ENCODE measurements around the gene TM4SF18. TPM values are rescaled to one million over a fixed set of nuclear protein-coding genes. Genes with fewer than 3 reads are reported as not detected.

The TM4SF18 gene
- total RNA-seq, 1 experiment from 2014 or later = not detected

- intact Hi-C loops (cut with micrococcal nuclease; ENCODE audit: unreplicated experiment) = no loop called here
- Histone ChIP-seq H3K4me2 (no peak overlapping the region), H3K9me3 (ENCODE audit: insufficient read depth, low read depth) (peaks cover 24% of the 10 kb centered on the region; the same call in 1 of the 2 replicates), H3K79me2 (ENCODE audit: low read depth) (no peaks in the 10 kb centered on the region), H4K20me1 (ENCODE audit: insufficient read depth) (no peaks in the 10 kb centered on the region), H3K9me2 (ENCODE audit: insufficient read depth) (no peaks in the 10 kb centered on the region), H3F3A (ENCODE audit: insufficient read depth, low read depth) (peaks cover 18% of the 10 kb centered on the region), H3K4me1 (replicated peaks; ENCODE audit: insufficient read depth) (peaks cover 28% of the 10 kb centered on the region), H3K27me3 (ENCODE audit: insufficient read depth, low read depth) (no peaks in the 10 kb centered on the region), H2AFZ (no peak overlapping the region), H3K36me3 (ENCODE audit: low read depth) (no peaks in the 10 kb centered on the region), H3K4me3 (no peak overlapping the region), H3K27ac (no peak overlapping the region)
- ChIA-PET POLR2A (ENCODE audit: unreplicated experiment) (no interaction called here), CTCF (interaction anchor here (0.5 kb wide), 1 partner anchor 351 kb away, joined by 10 read pairs; no protein-coding TSS in a partner anchor)
- BruUV-seq (replicated peaks) = no TSS peak
- DNase-seq = no peak
- TF ChIP-seq, protein P1, sequence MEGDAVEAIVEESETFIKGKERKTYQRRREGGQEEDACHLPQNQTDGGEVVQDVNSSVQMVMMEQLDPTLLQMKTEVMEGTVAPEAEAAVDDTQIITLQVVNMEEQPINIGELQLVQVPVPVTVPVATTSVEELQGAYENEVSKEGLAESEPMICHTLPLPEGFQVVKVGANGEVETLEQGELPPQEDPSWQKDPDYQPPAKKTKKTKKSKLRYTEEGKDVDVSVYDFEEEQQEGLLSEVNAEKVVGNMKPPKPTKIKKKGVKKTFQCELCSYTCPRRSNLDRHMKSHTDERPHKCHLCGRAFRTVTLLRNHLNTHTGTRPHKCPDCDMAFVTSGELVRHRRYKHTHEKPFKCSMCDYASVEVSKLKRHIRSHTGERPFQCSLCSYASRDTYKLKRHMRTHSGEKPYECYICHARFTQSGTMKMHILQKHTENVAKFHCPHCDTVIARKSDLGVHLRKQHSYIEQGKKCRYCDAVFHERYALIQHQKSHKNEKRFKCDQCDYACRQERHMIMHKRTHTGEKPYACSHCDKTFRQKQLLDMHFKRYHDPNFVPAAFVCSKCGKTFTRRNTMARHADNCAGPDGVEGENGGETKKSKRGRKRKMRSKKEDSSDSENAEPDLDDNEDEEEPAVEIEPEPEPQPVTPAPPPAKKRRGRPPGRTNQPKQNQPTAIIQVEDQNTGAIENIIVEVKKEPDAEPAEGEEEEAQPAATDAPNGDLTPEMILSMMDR (conservative IDR thresholded peaks at IDR 0.05) = no peak
- no peak for TF ChIP-seq EZH2 (IDR thresholded peaks at IDR 0.05; ENCODE audit: low read depth)
These were observed 26.5 kb downstream of the TM4SF18 start for GRCh38 chr3:149306751-149307434.

DNA sequence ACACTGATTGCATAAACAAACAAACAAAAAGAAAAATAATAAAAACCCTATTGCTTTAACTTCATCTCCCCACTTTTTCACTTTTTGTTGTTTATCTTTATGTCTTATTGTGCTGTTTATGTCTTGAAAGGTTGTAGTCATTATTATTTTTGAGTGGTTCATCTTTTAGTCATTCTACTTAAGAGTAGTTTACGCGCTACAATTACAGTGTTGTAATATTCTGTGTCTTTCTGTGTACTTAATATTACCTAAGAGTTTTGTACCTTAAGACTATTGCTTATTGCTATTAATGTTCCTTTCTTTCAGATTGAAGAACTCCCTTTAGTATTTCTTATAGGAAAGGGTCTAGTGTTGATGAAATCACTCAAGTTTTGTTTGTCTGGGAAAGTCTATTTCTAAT lies 28.1 kb downstream of the TM4SF18 start:
- Histone ChIP-seq H3K27ac (no peak overlapping the region), H3K9me2 (ENCODE audit: insufficient read depth) (no peaks in the 10 kb centered on the region), H3K27me3 (ENCODE audit: insufficient read depth, low read depth) (no peaks in the 10 kb centered on the region), H3K4me3 (no peak overlapping the region), H3K36me3 (ENCODE audit: low read depth) (no peaks in the 10 kb centered on the region), H2AFZ (no peak overlapping the region), H4K20me1 (ENCODE audit: insufficient read depth) (no peaks in the 10 kb centered on the region), H3K79me2 (ENCODE audit: low read depth) (no peaks in the 10 kb centered on the region), H3F3A (ENCODE audit: insufficient read depth, low read depth) (peaks cover 32% of the 10 kb centered on the region), H3K9me3 (ENCODE audit: insufficient read depth, low read depth) (peaks cover 24% of the 10 kb centered on the region; the same call in 1 of the 2 replicates), H3K4me2 (no peak overlapping the region), H3K4me1 (replicated peaks; ENCODE audit: insufficient read depth) (peaks cover 30% of the 10 kb centered on the region)
- BruUV-seq (replicated peaks) = no TSS peak
- ChIA-PET CTCF (no interaction called here), POLR2A (ENCODE audit: unreplicated experiment) (no interaction called here)
- TF ChIP-seq, protein P1 (conservative IDR thresholded peaks at IDR 0.05) = no peak
- no peak for TF ChIP-seq EZH2 (IDR thresholded peaks at IDR 0.05; ENCODE audit: low read depth)
- no peak for DNase-seq
- intact Hi-C loops (cut with micrococcal nuclease; ENCODE audit: unreplicated experiment) = no loop called here

- H3K4me3 ChIP-seq = peak overlapping the region; percentile 42; the same call in 1 of the 2 replicates
- TSS peak; percentile 87 for BruUV-seq (replicated peaks)
These were observed 33.3 kb downstream of the TM4SF18 start for GRCh38 chr3:149299938-149300801.

More at GRCh38 chr3:149299938-149300801, 33.3 kb downstream of the TM4SF18 start:
- H2AFZ ChIP-seq = peak overlapping the region; percentile 39
- intact Hi-C loops (cut with micrococcal nuclease; ENCODE audit: unreplicated experiment) = loop anchor here (1.0 to 2.0 kb wide), 6 partner anchors 15 to 87 kb away; partner anchors contain the start of gene TM4SF1
- H3K9me3 ChIP-seq (ENCODE audit: insufficient read depth, low read depth) = peaks cover 17% of the 10 kb centered on the region
- H3K36me3 ChIP-seq (ENCODE audit: low read depth) = no peaks in the 10 kb centered on the region
- TF ChIP-seq, protein P1 (conservative IDR thresholded peaks at IDR 0.05) = no peak
- no peak for TF ChIP-seq EZH2 (IDR thresholded peaks at IDR 0.05; ENCODE audit: low read depth)
- no peaks in the 10 kb centered on the region for H3K9me2 ChIP-seq (ENCODE audit: insufficient read depth)
- peak; percentile 76 to 99 for DNase-seq
- peaks cover 55% of the 10 kb centered on the region for H3K4me1 ChIP-seq (replicated peaks; ENCODE audit: insufficient read depth)
- no peaks in the 10 kb centered on the region for H3K79me2 ChIP-seq (ENCODE audit: low read depth)
- no peaks in the 10 kb centered on the region for H3K27me3 ChIP-seq (ENCODE audit: insufficient read depth, low read depth)
- ChIA-PET CTCF (interaction anchor here (0.9 to 1.5 kb wide), 4 partner anchors 11 to 43 kb away, joined by 3 to 5 read pairs (median 4); partner anchors contain the start of gene TM4SF18), POLR2A (ENCODE audit: unreplicated experiment) (interaction anchor here (0.5 to 1.5 kb wide), 10 partner anchors 11 to 653 kb away, joined by 3 to 9 read pairs (median 4); no protein-coding TSS in a partner anchor)
- H3K4me2 ChIP-seq = peak overlapping the region; percentile 76
- H3K27ac ChIP-seq = peak overlapping the region; percentile 100
- H4K20me1 ChIP-seq (ENCODE audit: insufficient read depth) = no peaks in the 10 kb centered on the region
- H3F3A ChIP-seq (ENCODE audit: insufficient read depth, low read depth) = peaks cover 49% of the 10 kb centered on the region

All from PC-9 (cell line).